Measurements from ENCODE around the gene H19. TPM values are rescaled to one million over a fixed set of nuclear protein-coding genes. Genes with fewer than 3 reads are reported as not detected.

Gene H19
- total and polyA plus RNA-seq, 12 donors = 338 to 22,690 (median 2,698) TPM

GRCh38 chr11:1998290-1998689 lies 648 bp upstream of the H19 start:
- Histone ChIP-seq H3K27me3 (no peaks in the 10 kb centered on the region), H3K4me3 (no peak overlapping the region), H3K36me3 (replicated peaks in 1 of 2) (no peaks in the 10 kb centered on the region), H3K4me1 (replicated peaks in 1 of 2) (no peaks in the 10 kb centered on the region), H3K9me3 (replicated peaks in 1 of 3) (no peaks in the 10 kb centered on the region), H3K27ac (no peak overlapping the region)
- intact Hi-C loops (cut with DNase I) = no loop called here
- no peak for TF ChIP-seq CTCF (IDR thresholded peaks at IDR 0.05)
- TF ChIP-seq POLR2A (IDR thresholded peaks at IDR 0.05) = no peak
- DNase-seq = no peak
- WGBS, 4 donors = no CpG with 5 or more reads among the region's 28 CpGs

GRCh38 chr11:1994121-1994520 lies 3.5 kb downstream of the H19 start:
- peak in 2 of 7 donors; percentile 6 to 11 for DNase-seq
- Histone ChIP-seq H3K4me3 (no peak overlapping the region), H3K9me3 (replicated peaks in 1 of 3) (no peaks in the 10 kb centered on the region), H3K4me1 (replicated peaks in 1 of 2) (no peaks in the 10 kb centered on the region), H3K27me3 (no peaks in the 10 kb centered on the region), H3K27ac (peak overlapping the region in 1 of 5 donors; percentile 40), H3K36me3 (replicated peaks in 1 of 2) (no peaks in the 10 kb centered on the region)
- intact Hi-C loops (cut with DNase I) = no loop called here
- TF ChIP-seq POLR2A (IDR thresholded peaks at IDR 0.05) = no peak
- TF ChIP-seq CTCF (IDR thresholded peaks at IDR 0.05) = no peak
- WGBS, 4 donors = 47 to 87% methylated on average over 3 to 9 of the region's 13 CpGs; no CpG with 5 or more reads in 2 of the 4 donors

GRCh38 chr11:1992111-1992510 lies 5.5 kb downstream of the H19 start:
- no peak for TF ChIP-seq POLR2A (IDR thresholded peaks at IDR 0.05)
- no peak for TF ChIP-seq CTCF (IDR thresholded peaks at IDR 0.05)
- no peak overlapping the region for H3K27ac ChIP-seq
- DNase-seq = peak in 4 of 7 donors; percentile 6 to 19 (median 12)
- no peaks in the 10 kb centered on the region for H3K4me1 ChIP-seq (replicated peaks in 1 of 2)
- no peak overlapping the region for H3K4me3 ChIP-seq
- 82 to 92% methylated on average over 7 to 15 of the region's 26 CpGs; no CpG with 5 or more reads in 2 of the 4 donors for WGBS, 4 donors
- intact Hi-C loops (cut with DNase I) = no loop called here
- H3K9me3 ChIP-seq (replicated peaks in 1 of 3) = no peaks in the 10 kb centered on the region
- no peaks in the 10 kb centered on the region for H3K27me3 ChIP-seq
- no peaks in the 10 kb centered on the region for H3K36me3 ChIP-seq (replicated peaks in 1 of 2)

GRCh38 chr11:1990872-1991578 lies 6.6 kb downstream of the H19 start:
- intact Hi-C loops (cut with DNase I) = no loop called here
- TF ChIP-seq POLR2A (IDR thresholded peaks at IDR 0.05) = no peak
- TF ChIP-seq CTCF (IDR thresholded peaks at IDR 0.05) = no peak
- H3K27me3 ChIP-seq = no peaks in the 10 kb centered on the region
- DNase-seq = no peak
- no peaks in the 10 kb centered on the region for H3K4me1 ChIP-seq (replicated peaks in 1 of 2)
- WGBS, 4 donors = no CpG with 5 or more reads among the region's 29 CpGs
- no peaks in the 10 kb centered on the region for H3K9me3 ChIP-seq (replicated peaks in 1 of 3)
- H3K27ac ChIP-seq = no peak overlapping the region
- no peak overlapping the region for H3K4me3 ChIP-seq
- no peaks in the 10 kb centered on the region for H3K36me3 ChIP-seq (replicated peaks in 1 of 2)
